ENCODE measurements around the gene CLEC20A. TPM values are rescaled to one million over a fixed set of nuclear protein-coding genes. Genes with fewer than 3 reads are reported as not detected.

The CLEC20A gene
- total and polyA plus RNA-seq, 9 of the 15 experiments (the other 6 are each of a cell fraction or from before 2014, with no cell fraction given), result not detected

DNA sequence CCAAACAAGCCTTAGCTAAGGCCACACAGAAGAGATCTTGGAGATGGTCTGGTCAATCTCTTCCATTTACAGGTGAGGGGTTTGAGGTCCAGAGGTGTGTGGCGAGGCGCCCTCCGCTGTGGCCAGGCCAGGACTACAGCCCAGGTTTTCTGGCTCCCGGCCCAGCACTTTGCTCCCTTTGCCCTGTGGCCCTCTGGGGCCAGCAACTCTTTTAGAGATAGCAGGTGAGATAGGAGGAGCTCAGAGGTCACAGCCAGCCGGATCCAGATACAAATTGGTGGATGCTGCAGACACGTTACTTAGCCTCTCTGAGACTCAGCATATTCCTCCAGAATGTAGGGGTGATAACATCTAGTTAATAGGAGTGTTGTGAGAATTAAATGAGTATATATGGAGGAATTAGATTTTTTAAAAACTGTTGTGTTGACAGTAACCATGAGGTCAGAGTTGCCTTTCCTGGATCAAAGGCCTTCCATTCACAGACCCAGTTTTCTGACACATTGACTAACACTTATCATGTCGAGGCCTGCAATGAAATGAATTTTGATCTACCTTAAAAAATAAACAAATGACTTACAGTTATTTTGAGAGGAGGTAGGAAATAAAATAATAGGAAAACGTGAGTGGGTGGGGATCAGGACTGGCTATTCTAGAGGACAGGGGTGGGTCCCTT lies 32.7 kb upstream of the CLEC20A start (continued):
- TF ChIP-seq, protein P1, sequence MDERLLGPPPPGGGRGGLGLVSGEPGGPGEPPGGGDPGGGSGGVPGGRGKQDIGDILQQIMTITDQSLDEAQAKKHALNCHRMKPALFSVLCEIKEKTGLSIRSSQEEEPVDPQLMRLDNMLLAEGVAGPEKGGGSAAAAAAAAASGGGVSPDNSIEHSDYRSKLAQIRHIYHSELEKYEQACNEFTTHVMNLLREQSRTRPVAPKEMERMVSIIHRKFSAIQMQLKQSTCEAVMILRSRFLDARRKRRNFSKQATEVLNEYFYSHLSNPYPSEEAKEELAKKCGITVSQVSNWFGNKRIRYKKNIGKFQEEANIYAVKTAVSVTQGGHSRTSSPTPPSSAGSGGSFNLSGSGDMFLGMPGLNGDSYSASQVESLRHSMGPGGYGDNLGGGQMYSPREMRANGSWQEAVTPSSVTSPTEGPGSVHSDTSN (CRISPR knock-in tag; IDR thresholded peaks at IDR 0.05; ENCODE audit: low read depth), result no peak
- TF ChIP-seq, protein P1 (tag; conservative IDR thresholded peaks at IDR 0.05; ENCODE audit: low read depth), result no peak
- no peak for TF ChIP-seq TGIF2 (CRISPR knock-in tag; IDR thresholded peaks at IDR 0.05)
- TF ChIP-seq, protein P2, sequence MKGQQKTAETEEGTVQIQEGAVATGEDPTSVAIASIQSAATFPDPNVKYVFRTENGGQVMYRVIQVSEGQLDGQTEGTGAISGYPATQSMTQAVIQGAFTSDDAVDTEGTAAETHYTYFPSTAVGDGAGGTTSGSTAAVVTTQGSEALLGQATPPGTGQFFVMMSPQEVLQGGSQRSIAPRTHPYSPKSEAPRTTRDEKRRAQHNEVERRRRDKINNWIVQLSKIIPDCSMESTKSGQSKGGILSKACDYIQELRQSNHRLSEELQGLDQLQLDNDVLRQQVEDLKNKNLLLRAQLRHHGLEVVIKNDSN (CRISPR knock-in tag; IDR thresholded peaks at IDR 0.05), result no peak
- TF ChIP-seq NFXL1 (CRISPR knock-in tag; IDR thresholded peaks at IDR 0.05), result no peak
- no peak for TF ChIP-seq PHB (CRISPR knock-in tag; IDR thresholded peaks at IDR 0.05)
- TF ChIP-seq SRSF7 (optimal IDR thresholded peaks at IDR 0.05; ENCODE audit: low read depth, low read length), result no peak
- no peak for TF ChIP-seq TCF3 (CRISPR knock-in tag; IDR thresholded peaks at IDR 0.05)
- TF ChIP-seq ZNF174 (CRISPR knock-in tag; IDR thresholded peaks at IDR 0.05), result no peak
- no peak for TF ChIP-seq SRSF1 (IDR thresholded peaks at IDR 0.05; ENCODE audit: low read depth, low read length)

Data from K562 (cell line).